Measurements from ENCODE around the gene HSF2BP.
"Not testable (repeated sequence)": the region's sequence is repeated elsewhere in the genome, so short reads cannot be mapped to it uniquely, and the experiment has no call there.

DNA sequence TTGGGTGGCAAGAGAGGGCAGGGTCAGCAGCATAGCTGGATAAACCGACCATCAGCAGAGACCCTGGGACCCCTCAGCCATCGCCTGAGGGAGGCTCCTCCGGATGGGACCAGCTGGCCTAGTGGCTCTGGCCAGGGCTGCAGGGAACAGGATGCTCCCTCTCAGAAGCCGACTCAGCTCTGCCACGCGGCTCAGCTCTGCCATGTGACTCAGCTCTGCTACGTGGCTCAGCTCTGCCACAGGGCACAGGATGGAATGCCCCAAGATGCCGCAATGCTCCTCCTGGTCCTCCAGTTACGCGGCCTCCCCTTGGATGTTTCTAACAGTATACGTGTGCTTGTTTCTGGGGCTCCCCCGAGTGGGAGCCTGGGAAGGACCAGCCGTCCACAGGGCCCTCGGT lies 165.8 kb downstream of the HSF2BP start:
- not testable (repeated sequence) for TF ChIP-seq POLR2A, POLR2AphosphoS5, EP300 (IDR thresholded peaks at IDR 0.05)
- TF ChIP-seq, protein P1, sequence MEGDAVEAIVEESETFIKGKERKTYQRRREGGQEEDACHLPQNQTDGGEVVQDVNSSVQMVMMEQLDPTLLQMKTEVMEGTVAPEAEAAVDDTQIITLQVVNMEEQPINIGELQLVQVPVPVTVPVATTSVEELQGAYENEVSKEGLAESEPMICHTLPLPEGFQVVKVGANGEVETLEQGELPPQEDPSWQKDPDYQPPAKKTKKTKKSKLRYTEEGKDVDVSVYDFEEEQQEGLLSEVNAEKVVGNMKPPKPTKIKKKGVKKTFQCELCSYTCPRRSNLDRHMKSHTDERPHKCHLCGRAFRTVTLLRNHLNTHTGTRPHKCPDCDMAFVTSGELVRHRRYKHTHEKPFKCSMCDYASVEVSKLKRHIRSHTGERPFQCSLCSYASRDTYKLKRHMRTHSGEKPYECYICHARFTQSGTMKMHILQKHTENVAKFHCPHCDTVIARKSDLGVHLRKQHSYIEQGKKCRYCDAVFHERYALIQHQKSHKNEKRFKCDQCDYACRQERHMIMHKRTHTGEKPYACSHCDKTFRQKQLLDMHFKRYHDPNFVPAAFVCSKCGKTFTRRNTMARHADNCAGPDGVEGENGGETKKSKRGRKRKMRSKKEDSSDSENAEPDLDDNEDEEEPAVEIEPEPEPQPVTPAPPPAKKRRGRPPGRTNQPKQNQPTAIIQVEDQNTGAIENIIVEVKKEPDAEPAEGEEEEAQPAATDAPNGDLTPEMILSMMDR (IDR thresholded peaks at IDR 0.05) = not testable (repeated sequence)

All from gastroesophageal sphincter (tissue), 3 donors.